ENCODE data around the gene CD80. TPM values are rescaled to one million over a fixed set of nuclear protein-coding genes. Genes with fewer than 3 reads are reported as not detected.

CD80 gene, protein sequence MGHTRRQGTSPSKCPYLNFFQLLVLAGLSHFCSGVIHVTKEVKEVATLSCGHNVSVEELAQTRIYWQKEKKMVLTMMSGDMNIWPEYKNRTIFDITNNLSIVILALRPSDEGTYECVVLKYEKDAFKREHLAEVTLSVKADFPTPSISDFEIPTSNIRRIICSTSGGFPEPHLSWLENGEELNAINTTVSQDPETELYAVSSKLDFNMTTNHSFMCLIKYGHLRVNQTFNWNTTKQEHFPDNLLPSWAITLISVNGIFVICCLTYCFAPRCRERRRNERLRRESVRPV
- total RNA-seq, result not detected in 2 replicates

DNA sequence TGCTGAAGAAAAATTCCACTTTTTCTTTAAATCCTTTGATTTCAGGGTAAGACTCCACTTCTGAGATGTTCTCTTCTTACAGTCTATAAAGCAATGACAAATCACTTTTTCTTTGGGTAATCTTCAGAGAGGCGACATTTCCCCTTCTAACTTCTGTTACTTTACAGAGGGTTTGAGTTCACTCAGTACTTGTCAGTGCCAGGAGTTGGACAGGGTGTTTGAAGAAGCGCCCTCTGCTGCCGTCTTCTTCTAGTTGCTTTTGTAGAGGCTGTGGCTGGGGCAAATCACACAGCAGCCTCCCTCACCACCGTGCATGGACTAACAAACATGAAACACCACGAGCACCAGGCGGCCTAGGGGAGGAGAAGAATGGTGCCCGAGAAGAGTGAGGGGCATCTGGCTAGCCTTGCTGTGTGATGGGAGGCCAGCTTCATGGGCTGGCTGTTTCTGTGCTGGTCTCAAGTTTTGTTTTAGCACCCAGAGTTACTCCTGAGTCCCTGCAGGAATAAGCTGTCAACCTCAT lies at the start of gene CD80:
Gene CD80, minus strand, starts transcription at position 174 of the 523 bp plus-strand sequence. CDS start 1,886 bp downstream, outside the sequence.
- TF ChIP-seq, protein P1, sequence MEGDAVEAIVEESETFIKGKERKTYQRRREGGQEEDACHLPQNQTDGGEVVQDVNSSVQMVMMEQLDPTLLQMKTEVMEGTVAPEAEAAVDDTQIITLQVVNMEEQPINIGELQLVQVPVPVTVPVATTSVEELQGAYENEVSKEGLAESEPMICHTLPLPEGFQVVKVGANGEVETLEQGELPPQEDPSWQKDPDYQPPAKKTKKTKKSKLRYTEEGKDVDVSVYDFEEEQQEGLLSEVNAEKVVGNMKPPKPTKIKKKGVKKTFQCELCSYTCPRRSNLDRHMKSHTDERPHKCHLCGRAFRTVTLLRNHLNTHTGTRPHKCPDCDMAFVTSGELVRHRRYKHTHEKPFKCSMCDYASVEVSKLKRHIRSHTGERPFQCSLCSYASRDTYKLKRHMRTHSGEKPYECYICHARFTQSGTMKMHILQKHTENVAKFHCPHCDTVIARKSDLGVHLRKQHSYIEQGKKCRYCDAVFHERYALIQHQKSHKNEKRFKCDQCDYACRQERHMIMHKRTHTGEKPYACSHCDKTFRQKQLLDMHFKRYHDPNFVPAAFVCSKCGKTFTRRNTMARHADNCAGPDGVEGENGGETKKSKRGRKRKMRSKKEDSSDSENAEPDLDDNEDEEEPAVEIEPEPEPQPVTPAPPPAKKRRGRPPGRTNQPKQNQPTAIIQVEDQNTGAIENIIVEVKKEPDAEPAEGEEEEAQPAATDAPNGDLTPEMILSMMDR (IDR thresholded peaks at IDR 0.05; ENCODE audit: insufficient read depth, low read depth, low read length), result peak; percentile 14
- no peak within 1 kb of the TSS for H3K4me3 ChIP-seq (ENCODE audit: low read depth, low read length)
- DNase-seq (ENCODE audit: low read depth), result peak; percentile 49

DNA sequence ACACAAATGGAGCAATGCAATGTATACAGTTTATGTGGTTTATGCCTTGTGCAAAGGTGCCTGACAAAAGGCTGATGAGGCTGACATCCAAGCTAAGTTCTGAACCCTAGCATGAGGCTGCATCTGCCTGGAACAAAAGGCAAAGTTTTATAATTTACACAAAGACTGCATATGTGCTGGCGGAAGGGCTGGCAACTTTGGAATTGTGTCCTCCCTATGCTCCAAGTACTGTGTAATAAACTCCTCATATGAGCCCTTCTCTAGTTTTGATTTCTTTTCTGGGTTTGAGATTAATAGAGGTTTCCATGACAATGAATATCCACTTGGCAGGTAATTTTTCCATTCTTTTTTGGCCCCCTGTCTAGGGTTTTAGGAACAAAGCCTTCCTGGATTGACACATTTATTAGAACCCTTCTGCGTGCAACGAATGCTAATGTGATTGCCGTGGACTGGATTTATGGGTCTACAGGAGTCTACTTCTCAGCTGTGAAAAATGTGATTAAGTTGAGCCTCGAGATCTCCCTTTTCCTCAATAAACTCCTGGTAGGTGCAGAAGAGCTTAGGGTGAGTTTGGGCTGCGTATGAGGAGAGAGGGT lies 49.1 kb upstream of the CD80 start:
- DNase-seq (ENCODE audit: low read depth), result no peak
- TF ChIP-seq, protein P1 (IDR thresholded peaks at IDR 0.05; ENCODE audit: insufficient read depth, low read depth, low read length), result no peak
- no peak overlapping the region for H3K4me3 ChIP-seq (ENCODE audit: low read depth, low read length)

DNA sequence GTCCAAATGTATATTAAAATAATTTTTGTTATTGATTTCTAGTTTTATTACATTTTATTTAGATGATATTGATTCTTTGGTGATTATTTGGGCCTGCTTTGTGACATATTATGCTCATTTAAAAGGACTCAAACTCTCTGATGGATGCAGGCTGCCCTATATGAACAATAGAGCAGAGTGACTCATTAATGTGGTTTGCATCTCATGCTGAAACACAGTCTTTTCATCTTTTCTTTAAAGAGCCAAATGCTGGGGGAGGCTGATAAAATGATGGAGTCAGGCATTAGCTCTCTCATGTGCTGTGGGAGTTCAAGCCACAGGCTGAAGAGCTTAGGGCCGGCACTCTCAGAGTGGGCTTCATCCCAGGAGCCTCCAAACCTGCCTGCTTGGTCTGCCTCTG lies 45.5 kb upstream of the CD80 start:
- no peak for DNase-seq (ENCODE audit: low read depth)
- H3K4me3 ChIP-seq (ENCODE audit: low read depth, low read length), result no peak overlapping the region
- TF ChIP-seq, protein P1 (IDR thresholded peaks at IDR 0.05; ENCODE audit: insufficient read depth, low read depth, low read length), result no peak

DNA sequence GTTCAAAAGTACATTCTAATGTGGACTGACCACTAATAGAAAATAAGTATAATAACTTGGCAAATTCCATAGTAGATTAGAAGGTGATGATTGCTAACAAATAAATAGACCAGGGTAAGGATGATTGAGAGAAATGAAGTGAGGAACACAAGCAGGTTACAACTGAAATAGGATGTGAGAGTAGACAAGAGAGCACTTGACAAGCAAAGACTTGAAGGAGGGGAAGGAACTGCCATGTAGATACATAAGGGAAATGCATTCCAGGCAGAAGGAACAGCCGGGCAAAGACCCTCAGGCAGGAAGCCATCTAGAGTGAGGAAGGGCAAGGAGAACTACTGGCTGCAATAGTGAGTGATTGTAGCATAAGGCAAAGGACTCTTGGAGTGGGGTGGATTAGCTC lies 43.3 kb upstream of the CD80 start:
- no peak for DNase-seq (ENCODE audit: low read depth)
- TF ChIP-seq, protein P1 (IDR thresholded peaks at IDR 0.05; ENCODE audit: insufficient read depth, low read depth, low read length), result no peak
- no peak overlapping the region for H3K4me3 ChIP-seq (ENCODE audit: low read depth, low read length)

DNA sequence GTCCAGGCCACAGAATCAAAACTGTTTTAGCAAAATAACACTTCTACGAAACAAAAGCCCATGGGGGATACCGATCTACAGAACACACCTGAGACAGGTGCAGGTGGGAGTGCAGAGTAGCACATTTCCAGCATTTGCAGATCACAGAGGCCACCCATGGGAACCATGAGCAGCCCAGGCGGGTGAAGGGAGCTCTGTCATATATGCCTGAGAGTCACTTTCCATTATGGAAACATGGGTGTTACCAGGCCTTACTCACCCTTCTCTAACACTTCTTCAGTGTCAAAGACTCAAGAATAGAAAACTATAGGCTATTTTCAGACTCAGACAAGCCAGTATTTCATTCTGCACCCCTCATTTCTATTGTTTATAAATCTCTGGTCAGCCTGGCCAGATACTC lies 41.7 kb upstream of the CD80 start:
- no peak for DNase-seq (ENCODE audit: low read depth)
- H3K4me3 ChIP-seq (ENCODE audit: low read depth, low read length), result no peak overlapping the region
- TF ChIP-seq, protein P1 (IDR thresholded peaks at IDR 0.05; ENCODE audit: insufficient read depth, low read depth, low read length), result no peak

DNA sequence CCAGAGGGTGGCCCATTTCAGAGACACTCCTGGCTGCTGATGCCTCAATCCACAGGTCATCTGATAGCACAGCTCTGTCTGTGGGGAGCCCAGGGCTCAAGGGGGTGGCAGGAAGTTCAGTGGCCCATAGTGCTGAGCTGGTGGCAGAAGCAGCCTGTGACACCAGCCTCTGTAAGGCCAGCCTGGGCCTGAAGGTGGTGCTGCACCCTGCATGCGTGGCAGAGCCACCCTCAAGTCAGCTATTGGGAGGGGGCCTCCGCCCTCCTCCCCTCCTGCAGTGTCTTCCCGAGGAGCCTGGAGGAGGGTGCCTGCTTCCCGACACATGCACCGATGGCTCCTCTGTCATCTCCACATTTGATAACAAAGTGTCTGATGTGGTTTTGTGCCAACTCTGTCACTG lies 41.3 kb upstream of the CD80 start:
- TF ChIP-seq, protein P1 (IDR thresholded peaks at IDR 0.05; ENCODE audit: insufficient read depth, low read depth, low read length), result peak; percentile 58
- DNase-seq (ENCODE audit: low read depth), result peak; percentile 13
- no peak overlapping the region for H3K4me3 ChIP-seq (ENCODE audit: low read depth, low read length)
